Keratinocyte (primary cell): ENCODE measurements around the gene RPL18.

Experiments
- EZH2 ChIP-seq: IDR thresholded peaks from one replicate; pipeline ENCODE4 v1.6.1; 2012; ENCODE audit warnings: inconsistent platforms, mild to moderate bottlenecking, low read length, moderate library complexity
- TF ChIP-seq, protein P1 (sequence below), 3 experiments: IDR thresholded peaks in 1 of 3; conservative IDR thresholded peaks in 1 of 3; optimal IDR thresholded peaks in 1 of 3; 2 replicates in 2 of 3; 3 replicates in 1 of 3; pipeline versions ENCODE3 to v1.5.1; 2011; ENCODE audit warnings: low read length in 3 of 3, mild to moderate bottlenecking in 3 of 3, moderate library complexity in 2 of 3, control low read depth in 1 of 3, inconsistent platforms in 1 of 3; ENCODE audit not compliant: insufficient read depth in 2 of 3; ENCODE audit errors: extremely low read depth in 1 of 3

DNA sequence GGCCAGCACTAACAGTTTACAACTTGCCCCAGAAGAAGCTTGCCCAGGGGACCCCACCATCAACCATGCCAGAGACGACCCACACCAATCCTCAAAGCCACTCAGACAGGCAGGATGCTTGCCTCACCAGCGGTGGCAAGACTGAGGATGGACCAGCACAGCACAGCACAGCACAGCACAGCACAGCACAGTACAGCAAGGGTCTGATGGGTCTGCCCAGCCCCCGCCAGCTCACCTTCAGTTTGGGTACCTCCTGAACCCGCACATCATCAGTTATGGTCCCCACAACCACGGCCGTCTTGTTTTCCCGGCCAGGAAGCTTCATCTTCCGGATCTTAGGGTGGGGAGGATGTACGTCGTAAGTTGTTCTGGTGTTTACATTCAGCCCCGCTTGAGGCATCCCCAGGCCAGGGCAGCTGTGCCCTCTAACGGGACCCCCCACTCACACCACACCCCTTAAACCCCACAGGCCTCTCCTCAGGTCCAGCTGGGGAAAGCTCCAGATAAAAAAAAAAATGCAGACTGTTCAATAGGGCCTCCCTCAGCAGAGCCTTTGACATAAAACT is 2.4 kb downstream of the RPL18 start:
- TF ChIP-seq, protein P1, sequence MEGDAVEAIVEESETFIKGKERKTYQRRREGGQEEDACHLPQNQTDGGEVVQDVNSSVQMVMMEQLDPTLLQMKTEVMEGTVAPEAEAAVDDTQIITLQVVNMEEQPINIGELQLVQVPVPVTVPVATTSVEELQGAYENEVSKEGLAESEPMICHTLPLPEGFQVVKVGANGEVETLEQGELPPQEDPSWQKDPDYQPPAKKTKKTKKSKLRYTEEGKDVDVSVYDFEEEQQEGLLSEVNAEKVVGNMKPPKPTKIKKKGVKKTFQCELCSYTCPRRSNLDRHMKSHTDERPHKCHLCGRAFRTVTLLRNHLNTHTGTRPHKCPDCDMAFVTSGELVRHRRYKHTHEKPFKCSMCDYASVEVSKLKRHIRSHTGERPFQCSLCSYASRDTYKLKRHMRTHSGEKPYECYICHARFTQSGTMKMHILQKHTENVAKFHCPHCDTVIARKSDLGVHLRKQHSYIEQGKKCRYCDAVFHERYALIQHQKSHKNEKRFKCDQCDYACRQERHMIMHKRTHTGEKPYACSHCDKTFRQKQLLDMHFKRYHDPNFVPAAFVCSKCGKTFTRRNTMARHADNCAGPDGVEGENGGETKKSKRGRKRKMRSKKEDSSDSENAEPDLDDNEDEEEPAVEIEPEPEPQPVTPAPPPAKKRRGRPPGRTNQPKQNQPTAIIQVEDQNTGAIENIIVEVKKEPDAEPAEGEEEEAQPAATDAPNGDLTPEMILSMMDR (optimal IDR thresholded peaks at IDR 0.05 in 1 of 3, IDR thresholded peaks at IDR 0.05 in 1 of 3, conservative IDR thresholded peaks at IDR 0.05 in 1 of 3; ENCODE audit: extremely low read depth in 1 of 3, insufficient read depth in 2 of 3, low read length in 3 of 3) = no peak
- TF ChIP-seq EZH2 = no peak
